H7 (cell line): Measurements from ENCODE around the gene KDM1B. TPM values are rescaled to one million over a fixed set of nuclear protein-coding genes. Genes with fewer than 3 reads are reported as not detected.

ENCODE experiments used
- DNase-seq: peaks from one replicate; pipeline ENCODE4 v3.0.0; 2012
- H3K27me3 ChIP-seq: 2 replicates; pipeline ENCODE4 v1.6.0; 2011; ENCODE audit warnings: mild to moderate bottlenecking, low read length; ENCODE audit not compliant: control insufficient read depth, insufficient read depth
- H3K36me3 ChIP-seq: replicated peaks from 2 replicates; pipeline ENCODE4 v1.5.1; 2011; ENCODE audit warnings: low read length; ENCODE audit not compliant: control insufficient read depth, insufficient read depth
- H3K4me3 ChIP-seq: 2 replicates; pipeline ENCODE4 v1.5.1; 2011; ENCODE audit warnings: low read depth, mild to moderate bottlenecking, control low read depth, low read length, moderate library complexity; ENCODE audit not compliant: insufficient read depth
- total RNA-seq: library from RNA; depleted of rRNA; stranded (reverse); fragments of >200 nt; shearing (Covaris generic); gene quantifications from 2 replicates; pipeline ENCODE4 v1.2.3, GENCODE V29; 2014; rRNA removed

The KDM1B gene, protein sequence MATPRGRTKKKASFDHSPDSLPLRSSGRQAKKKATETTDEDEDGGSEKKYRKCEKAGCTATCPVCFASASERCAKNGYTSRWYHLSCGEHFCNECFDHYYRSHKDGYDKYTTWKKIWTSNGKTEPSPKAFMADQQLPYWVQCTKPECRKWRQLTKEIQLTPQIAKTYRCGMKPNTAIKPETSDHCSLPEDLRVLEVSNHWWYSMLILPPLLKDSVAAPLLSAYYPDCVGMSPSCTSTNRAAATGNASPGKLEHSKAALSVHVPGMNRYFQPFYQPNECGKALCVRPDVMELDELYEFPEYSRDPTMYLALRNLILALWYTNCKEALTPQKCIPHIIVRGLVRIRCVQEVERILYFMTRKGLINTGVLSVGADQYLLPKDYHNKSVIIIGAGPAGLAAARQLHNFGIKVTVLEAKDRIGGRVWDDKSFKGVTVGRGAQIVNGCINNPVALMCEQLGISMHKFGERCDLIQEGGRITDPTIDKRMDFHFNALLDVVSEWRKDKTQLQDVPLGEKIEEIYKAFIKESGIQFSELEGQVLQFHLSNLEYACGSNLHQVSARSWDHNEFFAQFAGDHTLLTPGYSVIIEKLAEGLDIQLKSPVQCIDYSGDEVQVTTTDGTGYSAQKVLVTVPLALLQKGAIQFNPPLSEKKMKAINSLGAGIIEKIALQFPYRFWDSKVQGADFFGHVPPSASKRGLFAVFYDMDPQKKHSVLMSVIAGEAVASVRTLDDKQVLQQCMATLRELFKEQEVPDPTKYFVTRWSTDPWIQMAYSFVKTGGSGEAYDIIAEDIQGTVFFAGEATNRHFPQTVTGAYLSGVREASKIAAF
- 6.8 and 11.2 TPM in 2 replicates for total RNA-seq

- no peaks in the 10 kb centered on the region for H3K27me3 ChIP-seq
- DNase-seq, result peak; percentile 99
- peaks cover 2% of the 10 kb centered on the region; the same call in 1 of the 2 replicates for H3K36me3 ChIP-seq
- peak within 1 kb of the TSS; percentile 86 for H3K4me3 ChIP-seq
These were observed at the start of gene KDM1B for GRCh38 chr6:18155150-18155863. Gene KDM1B, plus strand, starts transcription at chr6:18155422. Its CDS starts 4,474 bp downstream, at chr6:18159896.

- Histone ChIP-seq H3K27me3 (no peaks in the 10 kb centered on the region), H3K4me3 (no peak overlapping the region), H3K36me3 (no peaks in the 10 kb centered on the region)
- no peak for DNase-seq
These were observed 48.2 kb upstream of the KDM1B start for GRCh38 chr6:18107061-18107460.

DNA sequence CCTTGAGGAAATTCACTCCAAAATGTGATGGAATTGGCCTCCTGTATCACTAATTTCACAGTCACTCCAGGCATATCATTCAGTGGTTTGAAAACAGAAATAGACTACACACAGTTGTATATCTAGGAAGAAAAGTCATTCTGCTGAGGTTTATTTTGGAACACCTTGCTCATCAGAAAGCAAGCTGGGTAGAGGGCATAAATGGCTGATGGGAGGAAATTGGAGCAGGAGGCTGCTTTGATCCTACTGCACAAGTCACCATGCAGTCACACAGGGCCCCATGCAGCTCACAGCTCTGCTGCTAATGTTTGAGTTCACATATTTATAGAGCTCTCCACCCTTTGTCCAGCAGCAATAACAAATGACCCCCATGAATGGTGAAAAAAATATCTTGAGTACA is 45.1 kb upstream of the KDM1B start:
- no peaks in the 10 kb centered on the region for H3K27me3 ChIP-seq
- H3K4me3 ChIP-seq, result no peak overlapping the region
- H3K36me3 ChIP-seq, result no peaks in the 10 kb centered on the region
- DNase-seq, result no peak

DNA sequence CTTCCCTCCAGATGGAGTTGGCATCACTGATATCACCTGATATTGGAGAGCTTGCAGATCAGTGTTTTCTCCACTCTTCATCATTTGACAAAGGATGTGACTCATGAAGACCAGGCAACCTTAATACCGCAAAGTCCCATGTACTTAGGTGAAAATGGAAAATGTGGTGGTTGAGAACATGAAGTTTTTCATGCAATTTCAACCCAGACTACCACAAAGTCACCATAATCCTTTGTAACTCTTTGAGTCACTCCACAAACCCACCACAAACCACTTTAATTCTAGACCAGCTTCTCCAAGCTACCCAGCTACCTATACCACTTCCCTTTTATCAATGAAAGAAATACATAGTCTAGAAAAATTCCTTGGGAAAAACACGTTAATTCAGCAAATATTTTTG is 39.9 kb upstream of the KDM1B start:
- no peak for DNase-seq
- Histone ChIP-seq H3K27me3 (no peaks in the 10 kb centered on the region), H3K36me3 (no peaks in the 10 kb centered on the region), H3K4me3 (no peak overlapping the region)

GRCh38 chr6:18117136-18117535 is 38.1 kb upstream of the KDM1B start:
- no peak overlapping the region for H3K4me3 ChIP-seq
- peaks cover 3% of the 10 kb centered on the region; the same call in 1 of the 2 replicates for H3K27me3 ChIP-seq
- no peak for DNase-seq
- no peaks in the 10 kb centered on the region for H3K36me3 ChIP-seq

GRCh38 chr6:18118330-18118729 is 36.9 kb upstream of the KDM1B start:
- no peaks in the 10 kb centered on the region for H3K36me3 ChIP-seq
- H3K4me3 ChIP-seq, result no peak overlapping the region
- no peak for DNase-seq
- H3K27me3 ChIP-seq, result peaks cover 9% of the 10 kb centered on the region; the same call in 1 of the 2 replicates

- H3K4me3 ChIP-seq, result no peak overlapping the region
- DNase-seq, result no peak
These were observed 36.0 kb upstream of the KDM1B start for GRCh38 chr6:18119236-18119635.

DNA sequence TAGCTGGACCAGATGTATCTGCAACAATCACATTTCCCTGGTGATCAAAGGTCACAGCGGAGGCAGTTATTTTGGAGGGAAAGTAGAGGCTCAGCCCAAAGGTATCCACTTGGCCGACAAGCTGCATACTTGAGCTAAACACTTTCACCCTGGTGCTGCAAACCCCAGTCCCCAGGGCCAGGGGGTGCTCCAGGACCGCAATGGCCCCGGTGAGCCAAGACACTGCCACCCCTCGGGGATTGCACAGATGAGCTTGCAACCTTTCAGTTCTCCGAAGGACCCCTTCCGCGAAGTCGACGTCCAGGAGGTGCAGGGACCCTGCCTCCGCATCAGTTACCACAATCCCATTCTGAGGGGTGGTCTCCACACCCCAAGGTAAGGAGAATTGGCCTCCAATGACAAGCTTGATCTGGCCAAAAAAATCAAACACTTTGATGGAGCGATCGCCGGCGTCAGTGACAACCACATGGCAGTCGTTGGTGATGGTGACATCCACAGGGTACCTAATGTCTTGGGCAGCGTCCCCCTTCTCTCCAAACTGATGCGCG is 33.6 kb upstream of the KDM1B start:
- no peak overlapping the region for H3K4me3 ChIP-seq
- peak; percentile 68 for DNase-seq
- H3K27me3 ChIP-seq, result peaks cover 9% of the 10 kb centered on the region; the same call in 1 of the 2 replicates
- H3K36me3 ChIP-seq, result no peaks in the 10 kb centered on the region

More at GRCh38 chr6:18119236-18119635, 36.0 kb upstream of the KDM1B start:
- H3K27me3 ChIP-seq, result peaks cover 9% of the 10 kb centered on the region; the same call in 1 of the 2 replicates
- H3K36me3 ChIP-seq, result no peaks in the 10 kb centered on the region

DNA sequence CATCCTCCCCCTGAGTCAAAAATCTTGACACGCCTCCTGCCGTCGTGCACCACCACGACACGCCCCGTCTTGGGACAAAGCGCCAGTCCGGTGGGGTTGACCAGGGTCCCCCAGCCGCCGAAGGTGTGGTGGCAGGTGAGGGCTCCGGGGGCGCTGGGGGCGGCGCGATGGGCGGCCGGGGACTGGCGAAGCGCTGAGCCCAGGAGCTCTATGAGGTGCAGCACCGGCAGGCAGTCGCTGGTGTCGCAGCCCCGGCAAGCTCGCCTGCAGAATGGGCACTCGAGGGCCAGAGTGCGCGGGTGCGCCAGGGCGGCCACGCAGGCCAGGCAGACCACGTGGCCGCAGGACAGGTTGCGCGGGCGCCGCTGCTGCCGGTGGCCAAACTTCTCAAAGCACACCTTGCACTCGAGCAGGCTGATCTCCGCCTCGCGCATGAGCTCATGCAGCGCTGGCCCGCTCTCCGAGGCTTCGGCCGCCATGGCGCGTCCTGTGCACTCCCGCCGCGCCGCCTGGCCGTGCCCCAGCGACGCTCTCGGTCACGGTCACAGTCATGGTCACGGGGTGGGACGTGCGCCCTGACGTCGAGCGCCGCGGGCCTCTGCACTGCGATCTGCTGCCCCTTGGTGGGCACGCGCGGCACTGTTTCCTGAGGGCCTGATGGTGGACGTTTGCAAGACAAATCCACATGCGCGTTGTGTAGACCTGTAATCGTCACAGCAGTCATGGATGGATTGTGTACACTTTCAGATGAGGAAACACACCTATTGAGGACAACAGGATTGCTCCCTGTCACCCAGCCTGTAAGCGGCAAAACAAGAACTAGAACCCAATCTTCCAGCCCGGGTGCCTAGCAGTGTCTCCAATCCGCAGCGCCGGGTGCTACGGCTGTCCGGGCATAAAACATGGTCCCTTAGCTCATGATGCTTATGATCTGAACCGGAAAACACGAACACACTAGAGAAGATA is 32.8 kb upstream of the KDM1B start, which contains the start of gene NHLRC1:
NHLRC1 (minus strand) TSS at position 550 of the 966 bp plus-strand sequence; CDS start at position 479, 71 bp downstream.
- peak; percentile 85 for DNase-seq
- peak within 1 kb of the TSS; percentile 40 for H3K4me3 ChIP-seq
- peaks cover 9% of the 10 kb centered on the region; the same call in 1 of the 2 replicates for H3K27me3 ChIP-seq
- H3K36me3 ChIP-seq, result no peaks in the 10 kb centered on the region

- no peaks in the 10 kb centered on the region for H3K36me3 ChIP-seq
- no peak for DNase-seq
- H3K4me3 ChIP-seq, result no peak overlapping the region
- H3K27me3 ChIP-seq, result peaks cover 9% of the 10 kb centered on the region; the same call in 1 of the 2 replicates
These were observed 29.1 kb upstream of the KDM1B start for GRCh38 chr6:18126121-18126520.

DNA sequence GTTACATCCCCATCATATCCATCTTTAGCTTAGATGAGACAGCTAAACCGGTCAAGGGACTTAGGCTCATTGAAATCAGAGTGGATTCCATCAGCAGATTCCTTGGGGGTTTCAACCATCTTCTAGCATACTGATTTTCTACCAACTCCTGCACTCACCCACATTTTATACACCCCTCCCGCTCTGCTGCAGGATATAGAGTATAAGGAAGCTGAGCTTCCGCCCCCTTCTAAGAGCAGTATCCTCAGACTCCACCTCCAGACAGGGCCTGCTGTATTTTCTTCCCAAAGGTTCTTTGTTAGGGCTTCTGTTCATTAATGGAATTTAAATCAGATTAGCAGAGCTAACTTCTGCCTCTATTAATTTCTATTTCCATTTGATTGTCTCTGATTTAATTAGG is 22.9 kb upstream of the KDM1B start:
- no peak for DNase-seq
- Histone ChIP-seq H3K4me3 (no peak overlapping the region), H3K36me3 (no peaks in the 10 kb centered on the region; the same call in none of the 2 replicates), H3K27me3 (no peaks in the 10 kb centered on the region)

GRCh38 chr6:18135171-18135570 is 20.1 kb upstream of the KDM1B start:
- no peaks in the 10 kb centered on the region for H3K27me3 ChIP-seq
- H3K4me3 ChIP-seq, result no peak overlapping the region
- DNase-seq, result no peak
- H3K36me3 ChIP-seq, result peaks cover 1% of the 10 kb centered on the region

- peaks cover 1% of the 10 kb centered on the region for H3K36me3 ChIP-seq
- DNase-seq, result no peak
- H3K27me3 ChIP-seq, result no peaks in the 10 kb centered on the region
- no peak overlapping the region for H3K4me3 ChIP-seq
These were observed 19.0 kb upstream of the KDM1B start for GRCh38 chr6:18136260-18136659.
